K562 (cell line): ENCODE results near the gene TEX51. TPM values are rescaled to one million over a fixed set of nuclear protein-coding genes. Genes with fewer than 3 reads are reported as not detected.

Experiments used
- ATAC-seq: fragments of 200-7000 bp; cut with Tn5 transposase; 3 replicates; pipeline ENCODE4 v1.9.1; 2020; ENCODE audit warnings: moderate library complexity
- BruUV-seq: library from RNA; stranded (reverse); fragments of 400-500 nt; replicated peaks from 2 replicates; lab custom pipeline; 2021; lab: Mats Ljungman, UMichigan
- CTCF ChIA-PET: fragments of 300-600 bp; formaldehyde crosslinking; extraction: SDS; loops from one replicate; lab custom pipeline; 2021; ENCODE audit warnings: low intra/inter-chr PET ratio; lab: Yijun Ruan, JAX
- POLR2A ChIA-PET: fragments of 300-600, 350-650 bp; sonication (Branson Sonifier 250); formaldehyde crosslinking; extraction: SDS; loops from one replicate; lab custom pipeline; 2021; ENCODE audit warnings: antibody characterized with exemption, inconsistent platforms; lab: Yijun Ruan, JAX
- DNase-seq, 4 experiments: peaks; one replicate each; pipeline versions ENCODE4 v3.0.0 to v3.0.0-alpha.2; 2011 to 2018; ENCODE audit warnings: low spot score in 3 of 4, mixed read lengths in 3 of 4; ENCODE audit errors: extremely low read depth in 1 of 4
- FAIRE-seq: peaks from 2 replicates; lab custom pipeline; 2011; peaks lifted over from hg19 to GRCh38; lab: Jason Lieb, UNC
- H2AFZ ChIP-seq: 2 replicates; pipeline ENCODE4 v1.6.0; 2011; ENCODE audit warnings: low read depth, low read length, control low read depth, inconsistent platforms
- H3K27ac ChIP-seq: fragments of 200-600 bp; 3 replicates; pipeline ENCODE4 v1.8.0; 2011; ENCODE audit warnings: low read depth, mild to moderate bottlenecking, control low read depth, inconsistent platforms, low read length, moderate library complexity, mixed read lengths; ENCODE audit errors: extremely low read depth
- H3K27me3 ChIP-seq, 2 experiments: fragments of 300-600 bp in 1 of 2; 2 replicates in 1 of 2; 3 replicates in 1 of 2; pipeline versions ENCODE4 v1.6.0 to v1.8.0; 2011; ENCODE audit warnings: inconsistent platforms in 2 of 2, low read length in 2 of 2, mild to moderate bottlenecking in 1 of 2, mixed read lengths in 1 of 2, moderate library complexity in 1 of 2; ENCODE audit not compliant: control insufficient read depth in 2 of 2, insufficient read depth in 2 of 2
- H3K36me3 ChIP-seq: fragments of 300-600 bp; 3 replicates; pipeline ENCODE4 v1.8.0; 2011; ENCODE audit warnings: mild to moderate bottlenecking, low read length, inconsistent platforms; ENCODE audit not compliant: control insufficient read depth, insufficient read depth
- H3K4me1 ChIP-seq, 2 experiments: fragments of 200-600 bp in 1 of 2; replicated peaks in 1 of 2; 2 replicates in 1 of 2; 3 replicates in 1 of 2; pipeline versions ENCODE4 v1.5.1 to v1.8.0; 2011; ENCODE audit warnings: inconsistent platforms in 2 of 2, low read length in 2 of 2, mild to moderate bottlenecking in 1 of 2, mixed read lengths in 1 of 2, moderate library complexity in 1 of 2; ENCODE audit not compliant: control insufficient read depth in 2 of 2, insufficient read depth in 2 of 2
- H3K4me2 ChIP-seq: 2 replicates; pipeline ENCODE4 v1.6.1; 2011; ENCODE audit warnings: low read length, control low read depth, inconsistent platforms, mixed read lengths; ENCODE audit not compliant: insufficient read depth
- H3K4me3 ChIP-seq: fragments of 200-600 bp; sonication (generic), shearing (Covaris generic); 2 replicates; pipeline ENCODE4 v1.5.1; 2016; ENCODE audit warnings: control low read depth, inconsistent platforms
- H3K79me2 ChIP-seq: fragments of 200-600 bp; 3 replicates; pipeline ENCODE4 v1.8.0; 2011; ENCODE audit warnings: low read length, inconsistent platforms; ENCODE audit not compliant: control insufficient read depth, insufficient read depth
- H3K9ac ChIP-seq, 2 experiments: 2 replicates each; pipeline versions ENCODE4 v1.6.0 to v1.6.1; 2011; ENCODE audit warnings: low read depth in 2 of 2, low read length in 2 of 2, control low read depth in 1 of 2, inconsistent platforms in 1 of 2, mild to moderate bottlenecking in 1 of 2, mixed read lengths in 1 of 2; ENCODE audit not compliant: insufficient read depth in 1 of 2
- H3K9me1 ChIP-seq: one replicate; pipeline ENCODE4 v1.6.0; 2011; ENCODE audit warnings: inconsistent platforms, mild to moderate bottlenecking, low read length, moderate library complexity; ENCODE audit not compliant: control insufficient read depth, insufficient read depth
- H3K9me3 ChIP-seq: replicated peaks from 2 replicates; pipeline ENCODE4 v1.5.1; 2011; ENCODE audit warnings: low read depth, low read length, inconsistent platforms; ENCODE audit not compliant: control insufficient read depth, insufficient read depth
- H4K20me1 ChIP-seq: replicated peaks from 2 replicates; pipeline ENCODE4 v1.6.1; 2011; ENCODE audit warnings: low read length, inconsistent platforms, mixed read lengths; ENCODE audit not compliant: control insufficient read depth, insufficient read depth
- GTF3C2 ChIP-seq: IDR thresholded peaks from 3 replicates; pipeline ENCODE4 v1.6.1; 2011; ENCODE audit warnings: borderline replicate concordance, mild to moderate bottlenecking, moderate library complexity; ENCODE audit not compliant: insufficient read length; ENCODE audit errors: extremely low read depth
- MIER1 ChIP-seq: fragments of 450-650 bp; IDR thresholded peaks from 2 replicates; pipeline ENCODE4 v1.6.1; 2016; ENCODE audit warnings: antibody characterized with exemption, mild to moderate bottlenecking, low read depth
- SIRT6 ChIP-seq: IDR thresholded peaks from one replicate; pipeline ENCODE4 v1.6.1; 2012; ENCODE audit warnings: low read depth, mild to moderate bottlenecking, control low read depth, inconsistent platforms, low read length, moderate library complexity
- SMARCE1 ChIP-seq: fragments of 450-650 bp; IDR thresholded peaks from 2 replicates; pipeline ENCODE4 v1.7.1; 2016; ENCODE audit warnings: mild to moderate bottlenecking
- ZNF263 ChIP-seq: sonication (generic); formaldehyde crosslinking; IDR thresholded peaks from 2 replicates; pipeline ENCODE4 v1.8.0; 2022; ENCODE audit warnings: mild to moderate bottlenecking, missing genetic modification reagents, borderline replicate concordance
- WGBS: fragments of 100-300 bp; shearing (Covaris generic); methylation state at CpG from one replicate; pipeline ENCODE4 v1.1.6; 2016; ENCODE audit warnings: low coverage, mixed read lengths; ENCODE audit not compliant: insufficient coverage; ENCODE audit errors: missing lambda C conversion rate; 5-methylcytosine and 5-hydroxymethylcytosine counted together
- in situ Hi-C: fragments of 300-500 bp; cut with MboI; formaldehyde crosslinking; loops from 4 replicates; pipeline ENCODE4 v1.15.0; 2018; ENCODE audit warnings: inconsistent platforms, mixed read lengths
- intact Hi-C: fragments of 100-400 bp; cut with micrococcal nuclease; formaldehyde crosslinking; loops from 2 replicates; pipeline ENCODE4 v1.14.2; 2022
- polyA plus RNA-seq, 8 experiments: library from polyadenylated mRNA; depleted of rRNA in 4 of 8; stranded (reverse) in 5 of 8; unstranded in 3 of 8; fragments of >200 nt; fragmentation: Nextera tagmentation in 2 of 8; fragmentation: Illumina TruSeq in 1 of 8; extraction: Ambion mirVana in 2 of 8; extraction: Trizol in 1 of 8; gene quantifications; 2 replicates each; pipeline versions ENCODE4 v1.2.1 to v1.2.3, GENCODE V29; 2011 to 2014; ENCODE audit warnings: inconsistent platforms in 1 of 8, missing spikeins in 1 of 8
- total RNA-seq, 7 experiments: library from RNA; depleted of rRNA in 6 of 7; stranded (reverse); fragments of >200 nt in 6 of 7; fragmentation: Illumina TruSeq in 2 of 7; extraction: Trizol in 2 of 7; gene quantifications; 2 replicates each; pipeline versions ENCODE4 v1.2.1 to v1.2.3, GENCODE V29; 2011 to 2021; ENCODE audit warnings: low replicate concordance in 1 of 7

TEX51 gene
- total and polyA plus RNA-seq, 9 of the 15 experiments (the other 6 are each of a cell fraction or from before 2014, with no cell fraction given): not detected

- no peak overlapping the region for H2AFZ ChIP-seq
- no peak overlapping the region for H3K4me2 ChIP-seq
- no peak overlapping the region for H3K4me3 ChIP-seq
- ATAC-seq (no peak), FAIRE-seq (no peak), DNase-seq (no peak)
- intact Hi-C loops: no loop called here
- H3K4me1 ChIP-seq: no peaks in the 10 kb centered on the region
- in situ Hi-C loops: no loop called here
- no peak overlapping the region for H3K9ac ChIP-seq
- H3K79me2 ChIP-seq: no peaks in the 10 kb centered on the region
- H3K36me3 ChIP-seq: no peaks in the 10 kb centered on the region
- no peaks in the 10 kb centered on the region for H4K20me1 ChIP-seq
- no peak for TF ChIP-seq GTF3C2
- no peak for TF ChIP-seq SIRT6
- TF ChIP-seq SMARCE1: no peak
- TF ChIP-seq ZNF263 (CRISPR knock-in tag): no peak
- TF ChIP-seq MIER1: no peak
- WGBS: 0% methylated on average over 4 of the region's 4 CpGs
- ChIA-PET CTCF (no interaction called here), POLR2A (no interaction called here)
- no TSS peak for BruUV-seq
- 0 out of 2 replicates have a peak, but pooled peaks cover 2% of the 10 kb centered on the region for H3K9me3 ChIP-seq
- H3K9me1 ChIP-seq: no peaks in the 10 kb centered on the region
- H3K27ac ChIP-seq: no peak overlapping the region
- H3K27me3 ChIP-seq: no peaks in the 10 kb centered on the region
These were observed 32.2 kb upstream of the TEX51 start for GRCh38 chr2:126866451-126866850.
